Neural progenitor cell (in vitro differentiated cells): ENCODE data around the gene SLC15A1. TPM values are rescaled to one million over a fixed set of nuclear protein-coding genes. Genes with fewer than 3 reads are reported as not detected.

Experiments used
- DNase-seq: peaks from one replicate; pipeline ENCODE4 v3.0.0-alpha.2; 2016; ENCODE audit warnings: low spot score
- H2AFZ ChIP-seq: fragments of 200-600 bp; sonication (generic); replicated peaks from 2 replicates; pipeline ENCODE4 v1.6.1; 2016; ENCODE audit warnings: antibody characterized with exemption
- H3F3A ChIP-seq: fragments of 200-600 bp; sonication (generic); 2 replicates; pipeline ENCODE4 v1.6.1; 2016; ENCODE audit warnings: antibody characterized with exemption, low read depth
- H3K27ac ChIP-seq: fragments of 200-600 bp; sonication (generic); 2 replicates; pipeline ENCODE4 v1.5.1; 2016; ENCODE audit warnings: mild to moderate bottlenecking
- H3K27me3 ChIP-seq: fragments of 200-600 bp; sonication (generic); 2 replicates; pipeline ENCODE4 v1.6.1; 2016; ENCODE audit warnings: mild to moderate bottlenecking, moderate library complexity
- H3K36me3 ChIP-seq: fragments of 200-600 bp; sonication (generic); 2 replicates; pipeline ENCODE4 v1.5.1; 2016
- H3K4me1 ChIP-seq: fragments of 200-600 bp; sonication (generic); 2 replicates; pipeline ENCODE4 v1.6.1; 2016; ENCODE audit warnings: mixed run types
- H3K4me2 ChIP-seq: fragments of 200-600 bp; sonication (generic); 2 replicates; pipeline ENCODE4 v1.6.1; 2016
- H3K4me3 ChIP-seq: fragments of 200-600 bp; sonication (generic); 2 replicates; pipeline ENCODE4 v1.5.1; 2016
- H3K79me2 ChIP-seq: fragments of 200-600 bp; sonication (generic); 2 replicates; pipeline ENCODE4 v1.6.1; 2016; ENCODE audit warnings: low read depth
- H3K9ac ChIP-seq: fragments of 200-600 bp; sonication (generic); 2 replicates; pipeline ENCODE4 v1.6.1; 2016
- H3K9me3 ChIP-seq: fragments of 200-600 bp; sonication (generic); 2 replicates; pipeline ENCODE4 v1.5.1; 2016; ENCODE audit warnings: low read depth
- H4K20me1 ChIP-seq: fragments of 200-600 bp; sonication (generic); 2 replicates; pipeline ENCODE4 v1.6.1; 2016; ENCODE audit warnings: low read depth
- H3K27ac Mint-ChIP-seq: 3 replicates; pipeline ENCODE4 v1.8.0; 2021; ENCODE audit warnings: mixed read lengths
- H3K27me3 Mint-ChIP-seq: 2 replicates; pipeline ENCODE4 v1.8.0; 2022; ENCODE audit warnings: low read depth, mild to moderate bottlenecking, inconsistent platforms, moderate library complexity, mixed read lengths; ENCODE audit not compliant: insufficient read depth
- H3K36me3 Mint-ChIP-seq: 3 replicates; pipeline ENCODE4 v1.8.0; 2021; ENCODE audit warnings: mixed read lengths
- H3K4me1 Mint-ChIP-seq: 3 replicates; pipeline ENCODE4 v1.8.0; 2021; ENCODE audit warnings: mixed read lengths
- H3K4me3 Mint-ChIP-seq: 3 replicates; pipeline ENCODE4 v1.8.0; 2021; ENCODE audit warnings: mild to moderate bottlenecking, moderate library complexity, mixed read lengths
- H3K9me3 Mint-ChIP-seq: 3 replicates; pipeline ENCODE4 v1.8.0; 2020; ENCODE audit warnings: mixed read lengths
- CTCF ChIP-seq: fragments of 200-600 bp; sonication (generic); IDR thresholded peaks from 2 replicates; pipeline ENCODE4 v1.5.1; 2017; ENCODE audit warnings: antibody characterized with exemption, mild to moderate bottlenecking
- EZH2 ChIP-seq: fragments of 200-600 bp; sonication (generic); IDR thresholded peaks from 2 replicates; pipeline ENCODE4 v1.6.1; 2017; ENCODE audit warnings: antibody characterized with exemption, mild to moderate bottlenecking, moderate library complexity
- EZH2phosphoT487 ChIP-seq: fragments of 200-600 bp; sonication (generic); IDR thresholded peaks from 2 replicates; pipeline ENCODE4 v1.6.1; 2017; ENCODE audit warnings: antibody characterized with exemption
- total RNA-seq: library from RNA; depleted of rRNA; stranded (reverse); fragments of >200 nt; gene quantifications from 2 replicates; pipeline ENCODE4 v1.2.3, GENCODE V29; 2015; ENCODE audit warnings: low replicate concordance

SLC15A1 gene
- total RNA-seq, 1 donor from 2014 or later, result not detected

- Histone ChIP-seq H3K4me3 (no peak overlapping the region), H3K36me3 (no peaks in the 10 kb centered on the region), H3K4me1 (no peaks in the 10 kb centered on the region), H3K79me2 (no peaks in the 10 kb centered on the region), H3K27ac (no peak overlapping the region), H3K9ac (no peak overlapping the region), H3K4me2 (no peak overlapping the region), H3F3A (no peaks in the 10 kb centered on the region), H3K9me3 (no peaks in the 10 kb centered on the region), H2AFZ (no peak overlapping the region), H4K20me1 (no peaks in the 10 kb centered on the region), H3K27me3 (no peaks in the 10 kb centered on the region)
- Mint-ChIP-seq H3K4me1 (no peaks in the 10 kb centered on the region), H3K9me3 (peaks cover 10% of the 10 kb centered on the region), H3K27ac (no peak overlapping the region), H3K4me3 (no peak overlapping the region), H3K36me3 (no peaks in the 10 kb centered on the region), H3K27me3 (peaks cover 11% of the 10 kb centered on the region)
- no peak for DNase-seq
- TF ChIP-seq EZH2phosphoT487 (no peak), EZH2 (no peak), CTCF (no peak)
These were observed 22.0 kb downstream of the SLC15A1 start for GRCh38 chr13:98730441-98730840.

GRCh38 chr13:98729658-98730057, 22.8 kb downstream of the SLC15A1 start:
- Histone ChIP-seq H3F3A (no peaks in the 10 kb centered on the region), H3K4me3 (no peak overlapping the region), H3K4me1 (no peaks in the 10 kb centered on the region), H4K20me1 (no peaks in the 10 kb centered on the region), H3K79me2 (no peaks in the 10 kb centered on the region), H3K36me3 (no peaks in the 10 kb centered on the region), H3K9me3 (no peaks in the 10 kb centered on the region), H2AFZ (no peak overlapping the region), H3K9ac (no peak overlapping the region), H3K27ac (no peak overlapping the region), H3K4me2 (no peak overlapping the region), H3K27me3 (no peaks in the 10 kb centered on the region)
- Mint-ChIP-seq H3K4me1 (no peaks in the 10 kb centered on the region), H3K9me3 (peaks cover 10% of the 10 kb centered on the region), H3K27ac (no peak overlapping the region), H3K4me3 (no peak overlapping the region), H3K36me3 (no peaks in the 10 kb centered on the region), H3K27me3 (peaks cover 11% of the 10 kb centered on the region)
- no peak for DNase-seq
- TF ChIP-seq EZH2 (no peak), CTCF (no peak), EZH2phosphoT487 (no peak)

- no peaks in the 10 kb centered on the region for H3K4me1 Mint-ChIP-seq
- no peak overlapping the region for H3K4me3 Mint-ChIP-seq
- H3K27me3 Mint-ChIP-seq, result peaks cover 7% of the 10 kb centered on the region
- H3K9me3 Mint-ChIP-seq, result peaks cover 2% of the 10 kb centered on the region
- H3K4me1 ChIP-seq, result no peaks in the 10 kb centered on the region
- no peak overlapping the region for H2AFZ ChIP-seq
- H3K36me3 ChIP-seq, result no peaks in the 10 kb centered on the region
- no peaks in the 10 kb centered on the region for H4K20me1 ChIP-seq
- H3K27ac Mint-ChIP-seq, result no peak overlapping the region
- no peak overlapping the region for H3K9ac ChIP-seq
- H3K4me2 ChIP-seq, result no peak overlapping the region
- H3K9me3 ChIP-seq, result no peaks in the 10 kb centered on the region
- no peaks in the 10 kb centered on the region for H3K79me2 ChIP-seq
- no peaks in the 10 kb centered on the region for H3F3A ChIP-seq
- DNase-seq, result no peak
- no peaks in the 10 kb centered on the region for H3K27me3 ChIP-seq
- TF ChIP-seq EZH2 (no peak), CTCF (no peak), EZH2phosphoT487 (no peak)
- no peak overlapping the region for H3K4me3 ChIP-seq
- no peaks in the 10 kb centered on the region for H3K36me3 Mint-ChIP-seq
- no peak overlapping the region for H3K27ac ChIP-seq
These were observed 29.5 kb downstream of the SLC15A1 start for GRCh38 chr13:98722958-98723357.
